ENCODE results near the gene CENPQ. TPM values are rescaled to one million over a fixed set of nuclear protein-coding genes. Genes with fewer than 3 reads are reported as not detected.

Gene CENPQ
- total RNA-seq, 1 donor from 2014 or later = 7.5 TPM

DNA sequence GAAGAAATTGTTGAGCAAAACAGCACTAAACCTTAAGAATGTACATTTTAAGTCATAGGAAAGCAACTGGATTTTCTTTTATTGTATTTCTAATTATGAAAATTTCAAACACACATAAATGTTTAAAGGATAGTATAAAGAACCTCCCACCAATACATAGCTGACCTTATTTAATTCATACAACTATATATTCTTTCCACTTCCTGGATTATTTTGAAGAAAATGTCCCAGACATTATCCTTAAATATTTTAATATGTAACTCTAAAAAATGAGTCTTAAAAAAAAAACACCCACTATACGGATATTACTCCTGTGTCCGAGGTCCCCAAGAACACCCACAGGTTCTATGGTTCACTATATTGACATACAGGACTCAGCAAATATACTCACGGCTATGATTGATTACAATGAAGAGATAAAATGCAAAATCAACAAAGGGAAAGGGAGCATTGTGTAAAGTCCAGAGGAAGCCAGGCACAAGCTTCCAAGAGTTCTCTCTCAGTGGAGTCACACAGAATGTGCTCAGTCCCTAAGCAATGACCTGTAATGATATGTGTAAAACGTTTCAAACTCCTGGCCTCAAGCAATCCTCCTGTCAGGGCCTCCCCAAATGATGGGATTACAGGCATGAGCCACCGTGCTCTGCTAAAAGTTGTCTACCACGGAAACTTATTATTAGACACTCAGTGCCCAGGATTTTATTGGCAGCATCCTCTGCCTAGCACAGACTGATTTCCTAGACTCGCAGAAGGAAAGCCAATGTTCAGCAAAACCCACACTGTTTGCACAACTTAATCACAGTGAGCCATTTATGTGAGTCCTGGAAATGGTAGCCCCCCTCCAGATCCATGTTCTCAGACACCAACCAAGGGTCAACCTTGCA is 59.8 kb downstream of the CENPQ start:
- TF ChIP-seq, protein P1, sequence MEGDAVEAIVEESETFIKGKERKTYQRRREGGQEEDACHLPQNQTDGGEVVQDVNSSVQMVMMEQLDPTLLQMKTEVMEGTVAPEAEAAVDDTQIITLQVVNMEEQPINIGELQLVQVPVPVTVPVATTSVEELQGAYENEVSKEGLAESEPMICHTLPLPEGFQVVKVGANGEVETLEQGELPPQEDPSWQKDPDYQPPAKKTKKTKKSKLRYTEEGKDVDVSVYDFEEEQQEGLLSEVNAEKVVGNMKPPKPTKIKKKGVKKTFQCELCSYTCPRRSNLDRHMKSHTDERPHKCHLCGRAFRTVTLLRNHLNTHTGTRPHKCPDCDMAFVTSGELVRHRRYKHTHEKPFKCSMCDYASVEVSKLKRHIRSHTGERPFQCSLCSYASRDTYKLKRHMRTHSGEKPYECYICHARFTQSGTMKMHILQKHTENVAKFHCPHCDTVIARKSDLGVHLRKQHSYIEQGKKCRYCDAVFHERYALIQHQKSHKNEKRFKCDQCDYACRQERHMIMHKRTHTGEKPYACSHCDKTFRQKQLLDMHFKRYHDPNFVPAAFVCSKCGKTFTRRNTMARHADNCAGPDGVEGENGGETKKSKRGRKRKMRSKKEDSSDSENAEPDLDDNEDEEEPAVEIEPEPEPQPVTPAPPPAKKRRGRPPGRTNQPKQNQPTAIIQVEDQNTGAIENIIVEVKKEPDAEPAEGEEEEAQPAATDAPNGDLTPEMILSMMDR (IDR thresholded peaks at IDR 0.05; ENCODE audit: unreplicated experiment) = no peak
- H3K27ac Mint-ChIP-seq (ENCODE audit: unreplicated experiment) = no peak overlapping the region
- H3K9me3 Mint-ChIP-seq (ENCODE audit: unreplicated experiment) = no peaks in the 10 kb centered on the region
- no peaks in the 10 kb centered on the region for H3K4me1 Mint-ChIP-seq (ENCODE audit: unreplicated experiment)
- H3K4me3 Mint-ChIP-seq (ENCODE audit: unreplicated experiment) = no peak overlapping the region
- no peaks in the 10 kb centered on the region for H3K27me3 Mint-ChIP-seq (ENCODE audit: unreplicated experiment)
- H3K36me3 Mint-ChIP-seq (ENCODE audit: low read depth, unreplicated experiment) = no peaks in the 10 kb centered on the region
- no peak for DNase-seq (ENCODE audit: low spot score)

DNA sequence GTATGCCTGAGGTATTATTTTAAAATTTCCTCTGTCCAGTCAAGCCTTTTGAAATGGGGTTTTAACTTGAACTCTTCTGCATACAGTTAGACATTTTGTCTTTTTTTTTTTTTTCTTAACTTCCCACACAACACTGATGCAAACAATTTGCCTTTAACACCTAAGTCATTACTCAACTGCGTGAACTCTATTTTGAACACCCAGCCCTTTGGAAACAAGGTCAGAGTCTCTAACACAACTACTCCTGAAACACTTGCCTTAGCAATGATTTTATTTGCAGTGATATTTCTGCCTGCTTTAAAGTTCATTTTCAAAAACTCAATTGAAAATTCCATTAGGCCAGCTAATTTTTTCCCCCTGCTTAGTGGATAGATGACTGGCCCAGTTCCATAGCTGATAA is 60.7 kb downstream of the CENPQ start:
- no peaks in the 10 kb centered on the region for H3K27me3 Mint-ChIP-seq (ENCODE audit: unreplicated experiment)
- H3K9me3 Mint-ChIP-seq (ENCODE audit: unreplicated experiment) = no peaks in the 10 kb centered on the region
- H3K36me3 Mint-ChIP-seq (ENCODE audit: low read depth, unreplicated experiment) = no peaks in the 10 kb centered on the region
- no peak for DNase-seq (ENCODE audit: low spot score)
- no peaks in the 10 kb centered on the region for H3K4me1 Mint-ChIP-seq (ENCODE audit: unreplicated experiment)
- TF ChIP-seq, protein P1 (IDR thresholded peaks at IDR 0.05; ENCODE audit: unreplicated experiment) = no peak
- H3K27ac Mint-ChIP-seq (ENCODE audit: unreplicated experiment) = no peak overlapping the region
- no peak overlapping the region for H3K4me3 Mint-ChIP-seq (ENCODE audit: unreplicated experiment)

DNA sequence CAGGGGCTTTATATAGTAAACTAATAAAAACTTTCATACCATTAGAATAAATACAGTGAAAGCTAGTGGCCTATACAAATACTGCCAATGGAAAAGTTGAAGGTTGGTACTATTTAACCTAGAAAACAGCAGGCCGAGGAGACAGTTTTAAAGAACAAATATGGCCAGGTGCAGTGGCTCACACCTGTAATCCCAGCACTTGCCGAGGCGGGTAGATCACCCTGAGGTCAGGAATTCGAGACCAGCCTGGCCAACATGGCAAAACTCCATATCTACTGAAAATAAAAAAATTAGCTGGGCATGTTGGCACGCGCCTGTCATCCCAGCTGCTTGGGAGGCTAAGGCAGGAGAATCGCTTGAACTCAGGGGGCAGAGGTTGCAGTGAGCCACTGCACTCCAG is 61.4 kb downstream of the CENPQ start:
- Mint-ChIP-seq H3K27me3 (ENCODE audit: unreplicated experiment) (no peaks in the 10 kb centered on the region), H3K9me3 (ENCODE audit: unreplicated experiment) (no peaks in the 10 kb centered on the region), H3K36me3 (ENCODE audit: low read depth, unreplicated experiment) (no peaks in the 10 kb centered on the region), H3K4me1 (ENCODE audit: unreplicated experiment) (no peaks in the 10 kb centered on the region), H3K4me3 (ENCODE audit: unreplicated experiment) (no peak overlapping the region), H3K27ac (ENCODE audit: unreplicated experiment) (no peak overlapping the region)
- no peak for DNase-seq (ENCODE audit: low spot score)
- TF ChIP-seq, protein P1 (IDR thresholded peaks at IDR 0.05; ENCODE audit: unreplicated experiment) = no peak

DNA sequence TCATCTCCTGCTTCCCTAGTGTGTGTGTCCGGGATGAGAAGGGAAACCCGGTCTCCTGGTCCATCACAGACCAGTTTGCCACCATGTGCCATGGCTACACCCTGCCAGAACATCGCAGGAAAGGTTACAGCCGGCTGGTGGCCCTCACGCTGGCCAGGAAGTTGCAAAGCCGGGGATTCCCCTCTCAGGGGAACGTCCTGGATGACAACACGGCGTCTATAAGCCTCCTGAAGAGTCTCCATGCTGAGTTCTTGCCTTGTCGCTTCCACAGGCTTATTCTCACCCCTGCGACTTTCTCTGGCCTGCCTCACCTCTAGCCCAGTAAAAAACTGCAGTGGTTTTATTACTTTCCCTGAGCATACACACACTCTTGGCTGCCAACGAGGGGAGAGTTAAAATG is 63.4 kb downstream of the CENPQ start:
- H3K27ac Mint-ChIP-seq (ENCODE audit: unreplicated experiment) = no peak overlapping the region
- no peaks in the 10 kb centered on the region for H3K27me3 Mint-ChIP-seq (ENCODE audit: unreplicated experiment)
- TF ChIP-seq, protein P1 (IDR thresholded peaks at IDR 0.05; ENCODE audit: unreplicated experiment) = no peak
- no peak overlapping the region for H3K4me3 Mint-ChIP-seq (ENCODE audit: unreplicated experiment)
- no peaks in the 10 kb centered on the region for H3K36me3 Mint-ChIP-seq (ENCODE audit: low read depth, unreplicated experiment)
- no peak for DNase-seq (ENCODE audit: low spot score)
- H3K9me3 Mint-ChIP-seq (ENCODE audit: unreplicated experiment) = no peaks in the 10 kb centered on the region
- no peaks in the 10 kb centered on the region for H3K4me1 Mint-ChIP-seq (ENCODE audit: unreplicated experiment)

DNA sequence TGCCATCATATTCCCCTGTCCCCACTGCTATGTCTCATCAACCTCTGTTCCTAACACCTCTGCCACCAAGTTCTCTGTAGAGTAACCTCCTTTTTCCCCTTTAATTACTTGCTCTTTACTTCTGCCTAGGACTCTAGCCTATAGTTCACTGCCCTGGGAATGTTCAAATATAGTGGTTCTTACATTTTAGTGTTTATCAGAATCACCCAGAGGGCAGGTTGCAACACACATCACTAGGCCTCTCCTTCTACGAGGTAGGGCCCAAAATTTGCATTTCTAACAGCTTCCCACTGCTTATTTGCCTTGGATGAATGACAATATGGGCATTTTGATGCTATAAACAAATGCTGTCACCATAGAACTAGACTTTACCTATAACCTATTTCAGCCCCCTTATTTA is 64.2 kb downstream of the CENPQ start:
- TF ChIP-seq, protein P1 (IDR thresholded peaks at IDR 0.05; ENCODE audit: unreplicated experiment) = no peak
- no peaks in the 10 kb centered on the region for H3K27me3 Mint-ChIP-seq (ENCODE audit: unreplicated experiment)
- no peaks in the 10 kb centered on the region for H3K9me3 Mint-ChIP-seq (ENCODE audit: unreplicated experiment)
- no peak overlapping the region for H3K4me3 Mint-ChIP-seq (ENCODE audit: unreplicated experiment)
- H3K4me1 Mint-ChIP-seq (ENCODE audit: unreplicated experiment) = no peaks in the 10 kb centered on the region
- no peak overlapping the region for H3K27ac Mint-ChIP-seq (ENCODE audit: unreplicated experiment)
- DNase-seq (ENCODE audit: low spot score) = no peak
- H3K36me3 Mint-ChIP-seq (ENCODE audit: low read depth, unreplicated experiment) = no peaks in the 10 kb centered on the region

Data from endothelial cell (in vitro differentiated cells).